GM23338 (cell line): ENCODE data around the gene CYBRD1. TPM values are rescaled to one million over a fixed set of nuclear protein-coding genes. Genes with fewer than 3 reads are reported as not detected.

Experiments used
- ATAC-seq: fragments of 200-7000 bp; cut with Tn5 transposase; 3 replicates; pipeline ENCODE4 v1.9.1; 2020
- DNase-seq: peaks from one replicate; pipeline ENCODE4 v3.0.0-alpha.2; 2015; ENCODE audit warnings: low spot score
- H2AFZ ChIP-seq: fragments of 200-600 bp; sonication (generic); 2 replicates; pipeline ENCODE4 v1.8.0; 2016; ENCODE audit warnings: antibody characterized with exemption, mild to moderate bottlenecking, moderate library complexity
- H3F3A ChIP-seq: fragments of 200-600 bp; sonication (generic); replicated peaks from 2 replicates; pipeline ENCODE4 v1.8.0; 2017; ENCODE audit warnings: antibody characterized with exemption, mixed run types, low read depth
- H3K27ac ChIP-seq: fragments of 200-600 bp; sonication (generic); 2 replicates; pipeline ENCODE4 v1.6.1; 2016; ENCODE audit warnings: low read depth
- H3K27me3 ChIP-seq: fragments of 200-600 bp; sonication (generic); 2 replicates; pipeline ENCODE4 v1.8.0; 2016; ENCODE audit warnings: mild to moderate bottlenecking, mixed run types, moderate library complexity; ENCODE audit not compliant: insufficient read depth
- H3K36me3 ChIP-seq: fragments of 200-600 bp; sonication (generic); 2 replicates; pipeline ENCODE4 v1.8.0; 2016; ENCODE audit warnings: mild to moderate bottlenecking; ENCODE audit not compliant: insufficient read depth
- H3K4me1 ChIP-seq: fragments of 200-600 bp; sonication (generic); 2 replicates; pipeline ENCODE4 v1.8.0; 2016; ENCODE audit warnings: mild to moderate bottlenecking, moderate library complexity; ENCODE audit not compliant: insufficient read depth
- H3K4me2 ChIP-seq: fragments of 200-600 bp; sonication (generic); 2 replicates; pipeline ENCODE4 v1.7.1; 2017; ENCODE audit warnings: mixed run types
- H3K4me3 ChIP-seq: fragments of 200-600 bp; sonication (generic); 2 replicates; pipeline ENCODE4 v1.6.1; 2016; ENCODE audit warnings: mixed run types
- H3K79me2 ChIP-seq: fragments of 200-600 bp; sonication (generic); replicated peaks from 2 replicates; pipeline ENCODE4 v1.8.0; 2017; ENCODE audit warnings: mild to moderate bottlenecking; ENCODE audit not compliant: insufficient read depth
- H3K9me2 ChIP-seq: fragments of 200-600 bp; sonication (generic); 2 replicates; pipeline ENCODE4 v1.8.0; 2017; ENCODE audit not compliant: insufficient read depth
- H4K20me1 ChIP-seq: fragments of 200-600 bp; sonication (generic); replicated peaks from 2 replicates; pipeline ENCODE4 v1.8.0; 2017; ENCODE audit warnings: mild to moderate bottlenecking; ENCODE audit not compliant: insufficient read depth
- H3K27ac Mint-ChIP-seq: 2 replicates; pipeline ENCODE4 v1.8.0; 2020; ENCODE audit warnings: inconsistent platforms, mild to moderate bottlenecking, moderate library complexity, mixed read lengths
- H3K27me3 Mint-ChIP-seq: 3 replicates; pipeline ENCODE4 v1.8.0; 2022; ENCODE audit warnings: low read depth, mild to moderate bottlenecking, moderate library complexity, mixed read lengths, inconsistent platforms; ENCODE audit not compliant: insufficient read depth, poor library complexity
- H3K36me3 Mint-ChIP-seq: 3 replicates; pipeline ENCODE4 v1.8.0; 2021; ENCODE audit warnings: low read depth, mild to moderate bottlenecking, inconsistent platforms, moderate library complexity, mixed read lengths
- H3K4me1 Mint-ChIP-seq: 3 replicates; pipeline ENCODE4 v1.8.0; 2020; ENCODE audit warnings: mild to moderate bottlenecking, inconsistent platforms, mixed read lengths
- H3K4me3 Mint-ChIP-seq: 3 replicates; pipeline ENCODE4 v1.8.0; 2021; ENCODE audit warnings: moderate library complexity, mild to moderate bottlenecking, inconsistent platforms, mixed read lengths
- H3K9me3 Mint-ChIP-seq: 3 replicates; pipeline ENCODE4 v1.8.0; 2020; ENCODE audit warnings: moderate library complexity, mild to moderate bottlenecking, inconsistent platforms, mixed read lengths
- CREB1 ChIP-seq: fragments of 250-450 bp; sonication (Bioruptor Pico); IDR thresholded peaks from 2 replicates; pipeline ENCODE4 v1.5.0; 2020; ENCODE audit warnings: low read depth, mild to moderate bottlenecking, moderate library complexity
- EZH2 ChIP-seq: fragments of 200-600 bp; sonication (generic); IDR thresholded peaks from one replicate; pipeline ENCODE4 v1.8.0; 2017; ENCODE audit warnings: antibody characterized with exemption, mild to moderate bottlenecking, low read depth; ENCODE audit not compliant: unreplicated experiment
- EZH2phosphoT487 ChIP-seq: fragments of 200-600 bp; sonication (generic); IDR thresholded peaks from one replicate; pipeline ENCODE4 v1.8.1; 2018; ENCODE audit warnings: antibody characterized with exemption; ENCODE audit not compliant: unreplicated experiment
- JUNB ChIP-seq: IDR thresholded peaks from one replicate; pipeline ENCODE4 v1.6.1; 2016; ENCODE audit warnings: antibody characterized with exemption; ENCODE audit not compliant: unreplicated experiment
- STAT1 ChIP-seq: IDR thresholded peaks from one replicate; pipeline ENCODE4 v1.6.1; 2016; ENCODE audit warnings: antibody characterized with exemption; ENCODE audit not compliant: unreplicated experiment
- ZNF331 ChIP-seq: fragments of 250-450 bp; sonication (Bioruptor Pico); IDR thresholded peaks from 2 replicates; pipeline ENCODE4 v1.5.0; 2020; ENCODE audit warnings: low read depth, mild to moderate bottlenecking, moderate library complexity
- polyA plus RNA-seq: library from polyadenylated mRNA; unstranded; fragments of >200 nt; fragmentation: Nextera tagmentation; extraction: Ambion mirVana; gene quantifications from 2 replicates; pipeline ENCODE4 v1.2.1, GENCODE V29; 2016
- total RNA-seq: library from RNA; depleted of rRNA; stranded (reverse); fragments of >200 nt; shearing (Covaris generic); gene quantifications from 2 replicates; pipeline ENCODE4 v1.2.3, GENCODE V29; 2014
- TF ChIP-seq, protein P1 (sequence below): IDR thresholded peaks from 2 replicates; pipeline ENCODE4 v1.6.1; 2016; ENCODE audit warnings: antibody characterized with exemption
- TF ChIP-seq, protein P2 (sequence below), 2 experiments: fragments of 200-600 bp in 1 of 2; sonication (generic) in 1 of 2; conservative IDR thresholded peaks; 2 replicates each; pipeline versions ENCODE4 v1.5.1 to v1.6.1; 2016 to 2017; ENCODE audit warnings: antibody characterized with exemption in 2 of 2, low read depth in 2 of 2, mild to moderate bottlenecking in 2 of 2, moderate library complexity in 1 of 2
- TF ChIP-seq, protein P3 (sequence below): IDR thresholded peaks from one replicate; pipeline ENCODE4 v1.6.1; 2018; ENCODE audit warnings: antibody characterized with exemption; ENCODE audit not compliant: unreplicated experiment
- TF ChIP-seq, protein P4 (sequence below): fragments of 250-450 bp; sonication (Bioruptor Pico); IDR thresholded peaks from 2 replicates; pipeline ENCODE4 v1.5.0; 2020; ENCODE audit warnings: mild to moderate bottlenecking, moderate library complexity

The CYBRD1 gene
- total and polyA plus RNA-seq, 2 experiments from 2014 or later, result 3.4 to 5.3 TPM

DNA sequence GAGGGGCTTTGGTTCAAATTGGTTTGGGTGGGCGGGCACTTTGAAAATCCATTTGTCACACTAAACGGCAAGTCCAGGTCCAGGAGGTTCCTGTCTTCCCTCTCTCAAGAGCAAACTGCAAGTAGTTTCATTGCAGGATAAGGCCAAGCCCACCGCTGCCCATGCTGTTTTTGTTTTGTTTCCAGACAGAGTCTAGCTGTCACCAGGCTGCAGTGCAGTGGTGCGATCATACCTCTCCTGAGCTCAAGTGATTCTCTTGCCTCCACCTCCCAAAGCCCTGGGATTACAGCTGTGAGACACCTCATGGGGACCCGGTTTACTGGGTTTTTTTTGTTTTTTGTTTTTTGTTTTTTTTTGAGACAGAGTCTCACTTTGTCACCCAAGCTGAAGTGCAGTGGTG, 1.8 kb upstream of the CYBRD1 start (continued):
- TF ChIP-seq, protein P1, sequence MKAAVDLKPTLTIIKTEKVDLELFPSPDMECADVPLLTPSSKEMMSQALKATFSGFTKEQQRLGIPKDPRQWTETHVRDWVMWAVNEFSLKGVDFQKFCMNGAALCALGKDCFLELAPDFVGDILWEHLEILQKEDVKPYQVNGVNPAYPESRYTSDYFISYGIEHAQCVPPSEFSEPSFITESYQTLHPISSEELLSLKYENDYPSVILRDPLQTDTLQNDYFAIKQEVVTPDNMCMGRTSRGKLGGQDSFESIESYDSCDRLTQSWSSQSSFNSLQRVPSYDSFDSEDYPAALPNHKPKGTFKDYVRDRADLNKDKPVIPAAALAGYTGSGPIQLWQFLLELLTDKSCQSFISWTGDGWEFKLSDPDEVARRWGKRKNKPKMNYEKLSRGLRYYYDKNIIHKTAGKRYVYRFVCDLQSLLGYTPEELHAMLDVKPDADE, result no peak
- TF ChIP-seq CREB1 (CRISPR knock-in tag), result no peak

DNA sequence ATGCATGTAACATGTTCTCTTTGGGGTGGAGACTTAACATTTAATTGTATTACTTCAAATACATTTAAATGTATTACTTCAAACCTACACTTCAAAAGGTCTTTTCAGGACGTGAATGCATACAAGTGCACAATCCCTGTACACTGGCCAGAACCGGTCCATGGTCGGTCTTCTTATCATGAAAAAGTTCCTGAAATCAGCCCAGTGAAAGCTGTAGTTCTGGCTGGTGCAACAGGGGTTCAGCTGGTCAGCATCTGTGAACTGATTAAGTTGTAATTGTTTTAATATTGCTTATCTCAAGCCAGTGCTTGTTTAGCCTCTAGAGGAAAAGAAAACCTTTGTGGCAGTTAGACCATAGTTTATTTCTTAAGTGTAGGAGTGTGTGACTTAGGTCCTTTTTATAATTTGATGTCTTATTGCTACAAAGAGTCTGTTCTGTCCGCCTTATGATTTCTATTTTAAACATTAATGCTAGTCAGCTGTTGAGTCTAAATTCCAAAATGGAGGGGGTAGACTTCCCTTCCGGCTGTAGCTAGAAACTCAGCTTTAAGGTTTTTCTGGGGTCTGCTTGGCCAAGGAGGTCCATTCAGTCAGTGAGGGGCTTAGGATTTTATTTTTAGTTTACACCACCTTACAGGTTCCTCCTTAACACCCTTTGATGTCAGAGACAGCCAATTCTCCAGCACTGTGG, 768 bp upstream of the CYBRD1 start:
- H4K20me1 ChIP-seq, result no peaks in the 10 kb centered on the region
- no peaks in the 10 kb centered on the region; the same call in 2 of the 3 replicates for H3K9me3 Mint-ChIP-seq
- DNase-seq (no peak), ATAC-seq (no peak)
- H3K27ac Mint-ChIP-seq, result no peak overlapping the region
- H3K4me3 ChIP-seq, result peak overlapping the region; percentile 97
- H3K4me1 ChIP-seq, result peaks cover 18% of the 10 kb centered on the region
- no peaks in the 10 kb centered on the region for H3K27me3 ChIP-seq
- H3K27ac ChIP-seq, result peak overlapping the region; percentile 80
- H3K4me2 ChIP-seq, result peak overlapping the region; percentile 90
- 0 out of 2 replicates have a peak, but pooled peaks cover 3% of the 10 kb centered on the region for H3F3A ChIP-seq
- peak overlapping the region; percentile 91 for H2AFZ ChIP-seq
- peaks cover 23% of the 10 kb centered on the region for H3K79me2 ChIP-seq
- H3K9me2 ChIP-seq, result peaks cover 1% of the 10 kb centered on the region; the same call in 1 of the 2 replicates
- H3K36me3 ChIP-seq, result no peaks in the 10 kb centered on the region
- H3K4me1 Mint-ChIP-seq, result peaks cover 30% of the 10 kb centered on the region
- H3K36me3 Mint-ChIP-seq, result no peaks in the 10 kb centered on the region; the same call in 2 of the 3 replicates
- H3K27me3 Mint-ChIP-seq, result peaks cover 13% of the 10 kb centered on the region
- peak overlapping the region; percentile 96 for H3K4me3 Mint-ChIP-seq
- TF ChIP-seq EZH2phosphoT487 (no peak), STAT1 (no peak), EZH2 (no peak), ZNF331 (CRISPR knock-in tag) (no peak), JUNB (no peak)
- TF ChIP-seq, protein P2, sequence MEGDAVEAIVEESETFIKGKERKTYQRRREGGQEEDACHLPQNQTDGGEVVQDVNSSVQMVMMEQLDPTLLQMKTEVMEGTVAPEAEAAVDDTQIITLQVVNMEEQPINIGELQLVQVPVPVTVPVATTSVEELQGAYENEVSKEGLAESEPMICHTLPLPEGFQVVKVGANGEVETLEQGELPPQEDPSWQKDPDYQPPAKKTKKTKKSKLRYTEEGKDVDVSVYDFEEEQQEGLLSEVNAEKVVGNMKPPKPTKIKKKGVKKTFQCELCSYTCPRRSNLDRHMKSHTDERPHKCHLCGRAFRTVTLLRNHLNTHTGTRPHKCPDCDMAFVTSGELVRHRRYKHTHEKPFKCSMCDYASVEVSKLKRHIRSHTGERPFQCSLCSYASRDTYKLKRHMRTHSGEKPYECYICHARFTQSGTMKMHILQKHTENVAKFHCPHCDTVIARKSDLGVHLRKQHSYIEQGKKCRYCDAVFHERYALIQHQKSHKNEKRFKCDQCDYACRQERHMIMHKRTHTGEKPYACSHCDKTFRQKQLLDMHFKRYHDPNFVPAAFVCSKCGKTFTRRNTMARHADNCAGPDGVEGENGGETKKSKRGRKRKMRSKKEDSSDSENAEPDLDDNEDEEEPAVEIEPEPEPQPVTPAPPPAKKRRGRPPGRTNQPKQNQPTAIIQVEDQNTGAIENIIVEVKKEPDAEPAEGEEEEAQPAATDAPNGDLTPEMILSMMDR (conservative IDR thresholded peaks at IDR 0.05; ENCODE audit: low read depth in 2 of 2), result no peak
- TF ChIP-seq, protein P1, result no peak
- TF ChIP-seq, protein P3, sequence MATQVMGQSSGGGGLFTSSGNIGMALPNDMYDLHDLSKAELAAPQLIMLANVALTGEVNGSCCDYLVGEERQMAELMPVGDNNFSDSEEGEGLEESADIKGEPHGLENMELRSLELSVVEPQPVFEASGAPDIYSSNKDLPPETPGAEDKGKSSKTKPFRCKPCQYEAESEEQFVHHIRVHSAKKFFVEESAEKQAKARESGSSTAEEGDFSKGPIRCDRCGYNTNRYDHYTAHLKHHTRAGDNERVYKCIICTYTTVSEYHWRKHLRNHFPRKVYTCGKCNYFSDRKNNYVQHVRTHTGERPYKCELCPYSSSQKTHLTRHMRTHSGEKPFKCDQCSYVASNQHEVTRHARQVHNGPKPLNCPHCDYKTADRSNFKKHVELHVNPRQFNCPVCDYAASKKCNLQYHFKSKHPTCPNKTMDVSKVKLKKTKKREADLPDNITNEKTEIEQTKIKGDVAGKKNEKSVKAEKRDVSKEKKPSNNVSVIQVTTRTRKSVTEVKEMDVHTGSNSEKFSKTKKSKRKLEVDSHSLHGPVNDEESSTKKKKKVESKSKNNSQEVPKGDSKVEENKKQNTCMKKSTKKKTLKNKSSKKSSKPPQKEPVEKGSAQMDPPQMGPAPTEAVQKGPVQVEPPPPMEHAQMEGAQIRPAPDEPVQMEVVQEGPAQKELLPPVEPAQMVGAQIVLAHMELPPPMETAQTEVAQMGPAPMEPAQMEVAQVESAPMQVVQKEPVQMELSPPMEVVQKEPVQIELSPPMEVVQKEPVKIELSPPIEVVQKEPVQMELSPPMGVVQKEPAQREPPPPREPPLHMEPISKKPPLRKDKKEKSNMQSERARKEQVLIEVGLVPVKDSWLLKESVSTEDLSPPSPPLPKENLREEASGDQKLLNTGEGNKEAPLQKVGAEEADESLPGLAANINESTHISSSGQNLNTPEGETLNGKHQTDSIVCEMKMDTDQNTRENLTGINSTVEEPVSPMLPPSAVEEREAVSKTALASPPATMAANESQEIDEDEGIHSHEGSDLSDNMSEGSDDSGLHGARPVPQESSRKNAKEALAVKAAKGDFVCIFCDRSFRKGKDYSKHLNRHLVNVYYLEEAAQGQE, result no peak
- TF ChIP-seq, protein P4, sequence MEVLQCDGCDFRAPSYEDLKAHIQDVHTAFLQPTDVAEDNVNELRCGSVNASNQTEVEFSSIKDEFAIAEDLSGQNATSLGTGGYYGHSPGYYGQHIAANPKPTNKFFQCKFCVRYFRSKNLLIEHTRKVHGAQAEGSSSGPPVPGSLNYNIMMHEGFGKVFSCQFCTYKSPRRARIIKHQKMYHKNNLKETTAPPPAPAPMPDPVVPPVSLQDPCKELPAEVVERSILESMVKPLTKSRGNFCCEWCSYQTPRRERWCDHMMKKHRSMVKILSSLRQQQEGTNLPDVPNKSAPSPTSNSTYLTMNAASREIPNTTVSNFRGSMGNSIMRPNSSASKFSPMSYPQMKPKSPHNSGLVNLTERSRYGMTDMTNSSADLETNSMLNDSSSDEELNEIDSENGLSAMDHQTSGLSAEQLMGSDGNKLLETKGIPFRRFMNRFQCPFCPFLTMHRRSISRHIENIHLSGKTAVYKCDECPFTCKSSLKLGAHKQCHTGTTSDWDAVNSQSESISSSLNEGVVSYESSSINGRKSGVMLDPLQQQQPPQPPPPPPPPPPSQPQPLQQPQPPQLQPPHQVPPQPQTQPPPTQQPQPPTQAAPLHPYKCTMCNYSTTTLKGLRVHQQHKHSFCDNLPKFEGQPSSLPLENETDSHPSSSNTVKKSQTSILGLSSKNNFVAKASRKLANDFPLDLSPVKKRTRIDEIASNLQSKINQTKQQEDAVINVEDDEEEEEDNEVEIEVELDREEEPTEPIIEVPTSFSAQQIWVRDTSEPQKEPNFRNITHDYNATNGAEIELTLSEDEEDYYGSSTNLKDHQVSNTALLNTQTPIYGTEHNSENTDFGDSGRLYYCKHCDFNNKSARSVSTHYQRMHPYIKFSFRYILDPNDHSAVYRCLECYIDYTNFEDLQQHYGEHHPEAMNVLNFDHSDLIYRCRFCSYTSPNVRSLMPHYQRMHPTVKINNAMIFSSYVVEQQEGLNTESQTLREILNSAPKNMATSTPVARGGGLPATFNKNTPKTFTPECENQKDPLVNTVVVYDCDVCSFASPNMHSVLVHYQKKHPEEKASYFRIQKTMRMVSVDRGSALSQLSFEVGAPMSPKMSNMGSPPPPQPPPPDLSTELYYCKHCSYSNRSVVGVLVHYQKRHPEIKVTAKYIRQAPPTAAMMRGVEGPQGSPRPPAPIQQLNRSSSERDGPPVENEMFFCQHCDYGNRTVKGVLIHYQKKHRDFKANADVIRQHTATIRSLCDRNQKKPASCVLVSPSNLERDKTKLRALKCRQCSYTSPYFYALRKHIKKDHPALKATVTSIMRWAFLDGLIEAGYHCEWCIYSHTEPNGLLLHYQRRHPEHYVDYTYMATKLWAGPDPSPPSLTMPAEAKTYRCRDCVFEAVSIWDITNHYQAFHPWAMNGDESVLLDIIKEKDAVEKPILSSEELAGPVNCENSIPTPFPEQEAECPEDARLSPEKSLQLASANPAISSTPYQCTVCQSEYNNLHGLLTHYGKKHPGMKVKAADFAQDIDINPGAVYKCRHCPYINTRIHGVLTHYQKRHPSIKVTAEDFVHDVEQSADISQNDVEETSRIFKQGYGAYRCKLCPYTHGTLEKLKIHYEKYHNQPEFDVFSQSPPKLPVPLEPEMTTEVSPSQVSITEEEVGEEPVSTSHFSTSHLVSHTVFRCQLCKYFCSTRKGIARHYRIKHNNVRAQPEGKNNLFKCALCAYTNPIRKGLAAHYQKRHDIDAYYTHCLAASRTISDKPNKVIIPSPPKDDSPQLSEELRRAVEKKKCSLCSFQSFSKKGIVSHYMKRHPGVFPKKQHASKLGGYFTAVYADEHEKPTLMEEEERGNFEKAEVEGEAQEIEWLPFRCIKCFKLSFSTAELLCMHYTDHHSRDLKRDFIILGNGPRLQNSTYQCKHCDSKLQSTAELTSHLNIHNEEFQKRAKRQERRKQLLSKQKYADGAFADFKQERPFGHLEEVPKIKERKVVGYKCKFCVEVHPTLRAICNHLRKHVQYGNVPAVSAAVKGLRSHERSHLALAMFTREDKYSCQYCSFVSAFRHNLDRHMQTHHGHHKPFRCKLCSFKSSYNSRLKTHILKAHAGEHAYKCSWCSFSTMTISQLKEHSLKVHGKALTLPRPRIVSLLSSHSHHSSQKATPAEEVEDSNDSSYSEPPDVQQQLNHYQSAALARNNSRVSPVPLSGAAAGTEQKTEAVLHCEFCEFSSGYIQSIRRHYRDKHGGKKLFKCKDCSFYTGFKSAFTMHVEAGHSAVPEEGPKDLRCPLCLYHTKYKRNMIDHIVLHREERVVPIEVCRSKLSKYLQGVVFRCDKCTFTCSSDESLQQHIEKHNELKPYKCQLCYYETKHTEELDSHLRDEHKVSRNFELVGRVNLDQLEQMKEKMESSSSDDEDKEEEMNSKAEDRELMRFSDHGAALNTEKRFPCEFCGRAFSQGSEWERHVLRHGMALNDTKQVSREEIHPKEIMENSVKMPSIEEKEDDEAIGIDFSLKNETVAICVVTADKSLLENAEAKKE (CRISPR knock-in tag), result no peak
